ENCODE data around the gene RBL2.

GRCh38 chr16:53495325-53495724 lies 61.1 kb downstream of the RBL2 start:
- no peak for TF ChIP-seq CTCF (IDR thresholded peaks at IDR 0.05)
- no peak for TF ChIP-seq EP300 (IDR thresholded peaks at IDR 0.05)

Measured in upper lobe of left lung (tissue), 4 donors.